ENCODE results near the gene CEND1.

GRCh38 chr11:825366-826226 is 35.7 kb upstream of the CEND1 start:
- TF ChIP-seq, protein P1, sequence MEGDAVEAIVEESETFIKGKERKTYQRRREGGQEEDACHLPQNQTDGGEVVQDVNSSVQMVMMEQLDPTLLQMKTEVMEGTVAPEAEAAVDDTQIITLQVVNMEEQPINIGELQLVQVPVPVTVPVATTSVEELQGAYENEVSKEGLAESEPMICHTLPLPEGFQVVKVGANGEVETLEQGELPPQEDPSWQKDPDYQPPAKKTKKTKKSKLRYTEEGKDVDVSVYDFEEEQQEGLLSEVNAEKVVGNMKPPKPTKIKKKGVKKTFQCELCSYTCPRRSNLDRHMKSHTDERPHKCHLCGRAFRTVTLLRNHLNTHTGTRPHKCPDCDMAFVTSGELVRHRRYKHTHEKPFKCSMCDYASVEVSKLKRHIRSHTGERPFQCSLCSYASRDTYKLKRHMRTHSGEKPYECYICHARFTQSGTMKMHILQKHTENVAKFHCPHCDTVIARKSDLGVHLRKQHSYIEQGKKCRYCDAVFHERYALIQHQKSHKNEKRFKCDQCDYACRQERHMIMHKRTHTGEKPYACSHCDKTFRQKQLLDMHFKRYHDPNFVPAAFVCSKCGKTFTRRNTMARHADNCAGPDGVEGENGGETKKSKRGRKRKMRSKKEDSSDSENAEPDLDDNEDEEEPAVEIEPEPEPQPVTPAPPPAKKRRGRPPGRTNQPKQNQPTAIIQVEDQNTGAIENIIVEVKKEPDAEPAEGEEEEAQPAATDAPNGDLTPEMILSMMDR (IDR thresholded peaks at IDR 0.05; ENCODE audit: extremely low read depth in 1 of 2, insufficient read depth in 1 of 2, low read depth in 1 of 2, low read length in 2 of 2): no peak
- TF ChIP-seq EZH2 (IDR thresholded peaks at IDR 0.05; ENCODE audit: borderline replicate concordance, low read depth, low read length, severe bottlenecking): no peak
- TF ChIP-seq POLR2A (IDR thresholded peaks at IDR 0.05; ENCODE audit: low read depth, low read length): no peak
- TF ChIP-seq JUN (IDR thresholded peaks at IDR 0.05; ENCODE audit: borderline replicate concordance, insufficient read depth, insufficient read length, low read depth): no peak
- no peak for TF ChIP-seq FOS (IDR thresholded peaks at IDR 0.05; ENCODE audit: borderline replicate concordance, insufficient read depth, low read length)
